Measurements from ENCODE around the gene ABCC5.
"Not testable (repeated sequence)": the region's sequence is repeated elsewhere in the genome, so short reads cannot be mapped to it uniquely, and the experiment has no call there.

DNA sequence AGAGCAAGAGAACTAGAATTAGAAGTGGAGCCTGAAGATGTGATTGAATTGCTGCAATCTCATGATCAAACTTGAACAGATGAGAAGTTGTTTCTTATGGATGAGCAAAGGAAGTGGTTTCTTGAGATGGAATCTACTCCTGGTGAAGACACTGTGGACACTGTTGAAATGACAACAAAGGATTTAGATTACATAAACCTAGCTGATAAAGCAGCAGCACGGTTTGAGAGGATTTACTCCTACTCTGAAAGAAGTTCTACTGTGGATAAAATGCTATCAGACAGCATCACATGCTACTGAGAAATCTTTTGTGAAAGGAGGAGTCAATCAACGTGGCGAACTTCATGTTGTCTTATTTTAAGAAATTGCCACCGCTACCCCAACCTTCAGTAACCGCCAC is 140.5 kb downstream of the ABCC5 start:
- TF ChIP-seq, protein P1, sequence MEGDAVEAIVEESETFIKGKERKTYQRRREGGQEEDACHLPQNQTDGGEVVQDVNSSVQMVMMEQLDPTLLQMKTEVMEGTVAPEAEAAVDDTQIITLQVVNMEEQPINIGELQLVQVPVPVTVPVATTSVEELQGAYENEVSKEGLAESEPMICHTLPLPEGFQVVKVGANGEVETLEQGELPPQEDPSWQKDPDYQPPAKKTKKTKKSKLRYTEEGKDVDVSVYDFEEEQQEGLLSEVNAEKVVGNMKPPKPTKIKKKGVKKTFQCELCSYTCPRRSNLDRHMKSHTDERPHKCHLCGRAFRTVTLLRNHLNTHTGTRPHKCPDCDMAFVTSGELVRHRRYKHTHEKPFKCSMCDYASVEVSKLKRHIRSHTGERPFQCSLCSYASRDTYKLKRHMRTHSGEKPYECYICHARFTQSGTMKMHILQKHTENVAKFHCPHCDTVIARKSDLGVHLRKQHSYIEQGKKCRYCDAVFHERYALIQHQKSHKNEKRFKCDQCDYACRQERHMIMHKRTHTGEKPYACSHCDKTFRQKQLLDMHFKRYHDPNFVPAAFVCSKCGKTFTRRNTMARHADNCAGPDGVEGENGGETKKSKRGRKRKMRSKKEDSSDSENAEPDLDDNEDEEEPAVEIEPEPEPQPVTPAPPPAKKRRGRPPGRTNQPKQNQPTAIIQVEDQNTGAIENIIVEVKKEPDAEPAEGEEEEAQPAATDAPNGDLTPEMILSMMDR (IDR thresholded peaks at IDR 0.05; ENCODE audit: low read length): not testable (repeated sequence)
- not testable (repeated sequence) for TF ChIP-seq EZH2 (IDR thresholded peaks at IDR 0.05; ENCODE audit: borderline replicate concordance, low read length)

Data from OCI-LY1 (cell line).